Hepatocyte (in vitro differentiated cells): ENCODE measurements around the gene CPHXL2.

Experiments used
- CTCF ChIP-seq: fragments of 200-600 bp; sonication (generic); IDR thresholded peaks from 2 replicates; pipeline ENCODE4 v1.5.1; 2016; ENCODE audit warnings: antibody characterized with exemption, mild to moderate bottlenecking; ENCODE audit not compliant: poor library complexity
- EZH2 ChIP-seq: fragments of 200-600 bp; sonication (generic); IDR thresholded peaks from 2 replicates; pipeline ENCODE4 v1.6.1; 2016; ENCODE audit warnings: antibody characterized with exemption, mild to moderate bottlenecking, borderline replicate concordance
- EZH2phosphoT487 ChIP-seq: fragments of 200-600 bp; sonication (generic); IDR thresholded peaks from one replicate; pipeline ENCODE4 v1.6.1; 2018; ENCODE audit warnings: antibody characterized with exemption, mild to moderate bottlenecking, low read depth, moderate library complexity; ENCODE audit not compliant: unreplicated experiment, severe bottlenecking

DNA sequence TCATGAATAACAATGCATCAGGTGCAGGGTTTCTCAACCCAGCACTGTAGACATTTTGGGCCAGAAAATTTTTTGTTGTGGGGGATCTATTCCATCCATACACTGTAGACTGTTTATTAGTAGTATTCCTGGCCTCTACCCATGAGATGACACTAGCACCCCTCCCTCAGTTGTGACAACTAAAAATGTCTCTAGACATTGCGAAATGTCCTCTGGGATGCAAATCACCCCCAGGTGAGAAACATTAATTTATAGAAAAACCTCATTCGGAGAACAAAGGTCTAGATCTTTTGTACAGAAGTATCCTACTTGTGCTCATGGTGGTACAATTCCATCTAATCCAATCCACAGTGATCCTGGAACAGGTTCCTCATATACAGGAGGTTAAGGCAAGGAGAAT is 58.0 kb downstream of the CPHXL2 start:
- TF ChIP-seq EZH2 (no peak), CTCF (no peak), EZH2phosphoT487 (no peak)
